Mononuclear cell (primary cell): ENCODE results near the gene RBM44. TPM values are rescaled to one million over a fixed set of nuclear protein-coding genes. Genes with fewer than 3 reads are reported as not detected.
"Not testable (repeated sequence)": the region's sequence is repeated elsewhere in the genome, so short reads cannot be mapped to it uniquely, and the experiment has no call there.

ENCODE experiments used
- H3K27me3 ChIP-seq: 2 replicates; pipeline ENCODE4 v1.6.0; 2011; ENCODE audit warnings: low read length, control low read depth; ENCODE audit not compliant: insufficient read depth
- H3K4me1 ChIP-seq: 2 replicates; pipeline ENCODE4 v1.5.1; 2011; ENCODE audit warnings: mild to moderate bottlenecking, low read length, control low read depth; ENCODE audit not compliant: insufficient read depth
- H3K4me3 ChIP-seq: 2 replicates; pipeline ENCODE4 v1.5.1; 2011; ENCODE audit warnings: mild to moderate bottlenecking, low read length, moderate library complexity
- H3K9me3 ChIP-seq: 2 replicates; pipeline ENCODE4 v1.5.1; 2011; ENCODE audit warnings: low read depth, mild to moderate bottlenecking, control low read depth, low read length
- total RNA-seq: library from RNA; depleted of rRNA; stranded (reverse); fragments of >200 nt; gene quantifications from one replicate; pipeline ENCODE4 v1.2.3, GENCODE V29; 2012

The RBM44 gene, protein sequence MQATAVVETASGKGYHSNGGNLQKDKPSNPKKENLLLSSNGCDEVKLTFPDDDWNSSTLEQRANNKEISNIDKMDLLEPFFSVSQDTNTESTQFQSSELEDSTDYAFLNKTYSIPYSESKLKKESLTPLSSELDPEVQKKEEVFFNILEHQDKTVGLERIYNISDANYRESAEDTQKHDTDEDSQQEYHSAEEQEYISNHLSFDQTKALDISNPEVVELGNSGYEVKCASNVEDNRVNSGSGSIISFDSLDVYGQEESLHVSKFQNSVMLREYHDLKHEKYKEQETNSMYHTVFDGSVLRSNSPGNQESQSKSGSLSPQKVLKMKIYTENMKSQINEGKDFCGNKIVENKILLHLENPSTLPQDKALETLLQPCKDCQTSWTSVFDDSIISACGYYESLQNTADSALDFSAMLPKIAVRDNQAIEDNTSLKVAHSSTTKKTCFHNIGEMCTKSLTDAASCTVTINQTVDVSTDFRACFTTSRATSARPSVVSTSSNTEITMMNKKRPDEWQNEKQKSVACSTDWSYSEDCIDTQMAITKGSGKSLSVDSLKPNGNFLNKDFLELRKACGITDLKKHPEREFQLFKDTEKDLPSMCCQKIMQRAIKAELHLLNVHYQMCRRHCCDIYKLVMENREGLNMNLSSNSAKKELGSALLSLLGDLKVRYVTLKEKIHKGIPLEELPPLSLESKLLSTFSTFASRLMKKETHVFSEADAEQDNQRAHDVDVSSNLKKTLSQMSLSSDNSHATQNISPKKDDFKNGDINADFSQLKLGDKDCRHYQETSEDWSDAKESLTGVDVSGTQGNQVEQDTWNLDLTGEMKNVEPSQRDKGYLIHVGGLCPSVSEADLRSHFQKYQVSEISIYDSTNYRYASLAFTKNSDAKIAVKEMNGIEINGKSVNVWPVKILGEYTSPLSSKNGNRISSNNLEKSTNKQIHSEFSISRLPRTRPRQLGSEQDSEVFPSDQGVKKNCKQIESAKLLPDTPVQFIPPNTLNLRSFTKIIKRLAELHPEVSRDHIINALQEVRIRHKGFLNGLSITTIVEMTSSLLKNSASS
- 3.5 TPM for total RNA-seq

DNA sequence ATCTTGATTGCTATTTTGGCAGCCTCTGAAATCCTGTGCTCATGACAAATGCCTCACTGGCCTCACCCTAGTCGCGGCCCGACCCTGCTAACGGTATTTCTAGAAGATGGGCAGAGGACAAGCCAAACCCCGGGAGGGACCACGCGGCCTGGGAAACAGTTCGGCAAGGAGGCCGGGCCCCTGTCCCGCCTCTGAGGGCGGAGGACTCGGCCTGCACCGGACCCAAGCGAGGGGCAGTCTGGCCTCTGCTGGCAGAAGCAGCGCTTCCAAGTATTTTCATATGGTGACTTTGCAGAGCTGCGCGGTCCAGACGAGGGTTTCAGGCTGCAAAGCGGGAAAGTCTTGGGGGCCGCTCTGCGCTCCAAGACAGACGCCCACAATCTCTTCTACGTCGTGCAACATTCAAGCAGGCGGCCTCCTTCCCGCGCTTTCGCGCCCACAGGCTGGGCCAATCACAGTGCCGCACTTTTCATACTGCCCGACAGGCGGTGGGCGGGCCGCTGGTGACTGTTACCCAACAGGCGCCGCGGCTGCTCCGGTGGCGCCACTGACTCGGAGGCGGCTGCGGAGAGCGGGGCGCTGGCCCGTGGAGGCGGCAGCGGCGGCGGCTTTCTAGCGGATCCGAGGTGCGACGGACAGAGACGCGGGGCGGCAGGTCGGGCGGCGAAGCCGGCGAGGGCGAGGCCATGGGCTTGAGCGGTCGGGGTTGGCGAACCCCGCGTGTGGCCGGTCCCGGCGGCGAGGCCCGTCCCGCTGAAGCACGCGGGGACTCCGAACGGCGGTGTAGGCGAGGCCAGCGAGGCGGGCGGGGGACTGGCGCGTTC, at the start of gene RBM44:
RBM44 (plus strand) TSS at position 544 of the 824 bp plus-strand sequence. CDS start 14,831 bp downstream, outside the sequence.
- Histone ChIP-seq H3K4me3 (no peak within 1 kb of the TSS), H3K9me3 (no peaks in the 10 kb centered on the region), H3K4me1 (no peaks in the 10 kb centered on the region), H3K27me3 (no peaks in the 10 kb centered on the region)

DNA sequence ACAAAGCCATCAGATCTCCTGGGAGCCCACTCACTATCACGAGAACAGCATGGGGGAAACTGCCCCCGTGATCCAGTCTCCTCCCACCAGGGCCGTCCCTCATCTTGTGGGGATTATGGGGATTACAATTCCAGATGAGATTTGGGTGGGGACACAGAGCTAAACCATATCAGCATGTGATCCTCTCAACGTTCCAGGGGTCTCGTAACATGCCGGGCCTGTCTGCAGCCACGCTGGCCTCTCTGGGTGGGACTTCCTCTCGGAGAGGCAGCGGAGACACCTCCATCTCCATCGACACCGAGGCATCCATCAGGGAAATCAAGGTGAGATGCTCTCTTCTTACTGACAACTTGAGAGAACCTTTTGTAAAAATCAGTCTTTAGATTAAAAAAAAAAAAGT, 49.6 kb upstream of the RBM44 start:
- no peak overlapping the region for H3K4me3 ChIP-seq
- H3K4me1 ChIP-seq = peaks cover 7% of the 10 kb centered on the region
- H3K9me3 ChIP-seq = no peaks in the 10 kb centered on the region
- H3K27me3 ChIP-seq = no peaks in the 10 kb centered on the region

DNA sequence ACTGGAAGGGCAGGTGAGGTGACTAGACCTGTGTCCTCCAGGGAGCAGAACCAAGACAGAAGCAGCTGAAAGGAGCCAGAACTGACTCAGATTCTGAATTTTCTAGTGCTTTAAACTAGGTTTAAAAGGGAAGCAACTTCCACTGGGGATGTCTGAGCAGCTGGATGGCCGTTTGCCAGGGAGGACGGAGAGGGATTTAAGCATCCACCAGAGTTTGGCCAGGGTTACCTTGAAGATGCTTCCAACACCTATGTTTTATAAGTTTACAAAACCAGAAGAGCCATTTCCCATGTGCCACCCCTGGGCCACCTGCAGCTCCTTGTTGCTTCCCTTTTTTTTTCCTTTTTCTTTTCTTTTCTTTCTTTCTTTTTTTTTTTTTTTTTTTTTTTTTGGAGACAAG, 48.6 kb upstream of the RBM44 start:
- Histone ChIP-seq H3K4me1 (peaks cover 2% of the 10 kb centered on the region), H3K9me3 (no peaks in the 10 kb centered on the region), H3K27me3 (no peaks in the 10 kb centered on the region), H3K4me3 (no peak overlapping the region)

DNA sequence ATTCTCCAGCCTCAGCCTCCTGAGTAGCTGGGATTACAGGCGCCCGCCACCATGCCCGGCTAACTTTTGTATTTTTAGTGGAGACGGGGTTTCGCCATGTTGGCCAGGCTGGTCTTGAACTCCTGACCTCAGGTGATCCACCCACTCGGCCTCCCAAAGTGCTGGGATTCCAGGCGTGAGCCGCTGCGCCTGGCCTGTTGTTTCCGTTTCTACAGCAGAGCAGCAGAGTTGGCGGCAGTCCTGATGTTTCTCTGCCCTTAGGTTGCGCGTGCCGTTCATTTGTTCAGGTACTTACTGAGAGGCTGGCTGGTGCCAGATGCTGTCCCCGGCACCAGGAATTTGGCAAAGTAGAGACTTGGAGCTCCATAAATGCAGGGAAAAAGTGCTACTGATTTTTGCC, 48.1 kb upstream of the RBM44 start:
- H3K27me3 ChIP-seq, H3K4me3 ChIP-seq, H3K4me1 ChIP-seq, H3K9me3 ChIP-seq: not testable (repeated sequence)

DNA sequence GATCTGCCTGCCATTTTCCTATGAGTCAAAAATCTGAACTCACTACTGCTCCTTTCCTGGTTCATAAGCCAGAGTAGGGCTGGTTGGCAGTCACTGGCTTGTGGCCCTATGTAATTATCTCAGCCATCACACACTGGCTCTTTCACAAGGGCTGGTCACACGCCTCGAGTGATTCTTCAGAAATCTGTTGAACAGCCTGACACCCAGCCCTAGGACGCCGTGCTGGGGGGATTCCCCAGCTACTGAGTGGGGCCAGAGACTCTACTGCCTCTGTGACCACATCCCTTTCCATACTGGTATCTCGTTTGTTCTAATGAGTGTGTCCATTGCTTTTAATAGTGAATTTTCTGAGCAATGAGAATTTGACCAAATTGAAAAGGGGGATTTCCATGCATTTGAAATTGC, 45.8 kb upstream of the RBM44 start:
- no peak overlapping the region for H3K4me3 ChIP-seq
- no peaks in the 10 kb centered on the region for H3K9me3 ChIP-seq
- no peaks in the 10 kb centered on the region for H3K4me1 ChIP-seq
- H3K27me3 ChIP-seq = no peaks in the 10 kb centered on the region

- Histone ChIP-seq H3K4me1 (no peaks in the 10 kb centered on the region), H3K27me3 (no peaks in the 10 kb centered on the region), H3K4me3 (no peak overlapping the region), H3K9me3 (no peaks in the 10 kb centered on the region)
Observed at GRCh38 chr2:237754182-237754581, 44.4 kb upstream of the RBM44 start.

DNA sequence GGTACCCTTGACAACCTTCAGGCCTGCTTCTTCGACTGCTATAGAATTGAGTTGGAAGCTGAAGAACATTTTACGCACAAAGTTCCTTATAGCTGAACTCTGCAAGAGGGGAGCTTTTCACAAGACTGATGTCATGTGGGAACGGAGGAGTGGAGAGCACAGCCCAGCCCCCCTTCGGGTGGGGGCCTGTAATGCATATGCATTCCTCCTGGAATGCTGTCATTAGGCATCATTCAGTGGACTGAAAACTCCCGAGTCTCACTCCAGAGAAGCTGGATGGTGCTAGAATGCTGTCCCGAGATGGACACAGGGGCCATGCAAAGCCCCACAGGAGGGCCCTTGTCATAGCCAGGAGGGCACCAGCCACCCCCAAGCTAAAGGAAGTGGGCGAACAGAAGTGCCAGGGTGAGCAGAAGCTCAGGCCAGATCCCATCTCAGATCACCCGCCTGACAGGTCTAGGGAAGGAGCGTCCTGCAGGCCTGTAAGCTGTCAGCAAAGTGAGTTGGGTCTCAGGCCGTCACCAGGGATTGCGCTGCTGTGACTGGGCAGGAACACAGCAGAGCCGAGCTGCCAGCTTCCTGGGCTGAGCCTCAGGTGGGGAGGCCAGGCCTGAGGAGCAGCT, 43.8 kb upstream of the RBM44 start:
- Histone ChIP-seq H3K27me3 (no peaks in the 10 kb centered on the region), H3K4me1 (no peaks in the 10 kb centered on the region), H3K9me3 (no peaks in the 10 kb centered on the region), H3K4me3 (no peak overlapping the region)

GRCh38 chr2:237757616-237758015, 41.0 kb upstream of the RBM44 start:
- no peak overlapping the region for H3K4me3 ChIP-seq
- no peaks in the 10 kb centered on the region for H3K9me3 ChIP-seq
- H3K4me1 ChIP-seq = no peaks in the 10 kb centered on the region
- no peaks in the 10 kb centered on the region for H3K27me3 ChIP-seq

- H3K9me3 ChIP-seq = no peaks in the 10 kb centered on the region
- H3K27me3 ChIP-seq = no peaks in the 10 kb centered on the region
- no peaks in the 10 kb centered on the region for H3K4me1 ChIP-seq
- no peak overlapping the region for H3K4me3 ChIP-seq
Observed at GRCh38 chr2:237758185-237758584, 40.4 kb upstream of the RBM44 start.

- no peak overlapping the region for H3K4me3 ChIP-seq
- H3K9me3 ChIP-seq = no peaks in the 10 kb centered on the region
- H3K4me1 ChIP-seq = no peaks in the 10 kb centered on the region
- no peaks in the 10 kb centered on the region for H3K27me3 ChIP-seq
Observed at GRCh38 chr2:237759176-237759575, 39.4 kb upstream of the RBM44 start.

- Histone ChIP-seq H3K27me3 (no peaks in the 10 kb centered on the region), H3K4me1 (no peaks in the 10 kb centered on the region), H3K4me3 (no peak overlapping the region), H3K9me3 (no peaks in the 10 kb centered on the region)
Observed at GRCh38 chr2:237760506-237761502, 37.8 kb upstream of the RBM44 start.

- H3K4me3 ChIP-seq, H3K27me3 ChIP-seq, H3K4me1 ChIP-seq, H3K9me3 ChIP-seq: not testable (repeated sequence)
Observed at GRCh38 chr2:237762291-237763182, 36.0 kb upstream of the RBM44 start.

DNA sequence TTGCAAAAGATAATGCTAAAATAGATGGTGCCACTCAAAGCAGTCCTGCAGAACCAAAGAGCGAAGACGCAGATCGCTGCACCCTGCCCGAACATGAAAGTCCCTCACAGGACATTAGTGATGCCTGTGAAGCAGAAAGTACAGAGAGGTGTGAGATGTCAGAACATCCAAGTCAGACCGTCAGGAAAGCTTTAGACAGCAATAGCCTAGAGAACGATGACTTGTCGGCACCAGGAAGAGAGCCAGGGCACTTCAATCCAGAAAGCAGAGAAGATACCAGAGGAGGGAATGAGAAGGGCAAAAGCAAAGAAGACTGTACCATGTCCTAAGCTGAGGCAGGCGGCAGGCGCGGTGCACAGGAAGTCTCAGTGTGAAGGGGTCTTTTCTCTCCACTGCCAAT, 34.8 kb upstream of the RBM44 start:
- Histone ChIP-seq H3K4me1 (no peaks in the 10 kb centered on the region), H3K9me3 (no peaks in the 10 kb centered on the region), H3K27me3 (no peaks in the 10 kb centered on the region), H3K4me3 (no peak overlapping the region)
